Endothelial cell (in vitro differentiated cells): Measurements from ENCODE around the gene TECRL. TPM values are rescaled to one million over a fixed set of nuclear protein-coding genes. Genes with fewer than 3 reads are reported as not detected.

Experiments used
- DNase-seq: peaks from one replicate; pipeline ENCODE4 v3.0.0; 2021; ENCODE audit warnings: low spot score
- H3K27ac Mint-ChIP-seq: one replicate; pipeline ENCODE4 v1.8.0; 2021; ENCODE audit warnings: mixed read lengths, inconsistent platforms; ENCODE audit not compliant: unreplicated experiment
- H3K27me3 Mint-ChIP-seq: one replicate; pipeline ENCODE4 v1.8.0; 2021; ENCODE audit warnings: mild to moderate bottlenecking, moderate library complexity, mixed read lengths, inconsistent platforms; ENCODE audit not compliant: unreplicated experiment
- H3K36me3 Mint-ChIP-seq: one replicate; pipeline ENCODE4 v1.8.0; 2021; ENCODE audit warnings: mild to moderate bottlenecking, low read depth, mixed read lengths, inconsistent platforms; ENCODE audit not compliant: unreplicated experiment
- H3K4me1 Mint-ChIP-seq: one replicate; pipeline ENCODE4 v1.8.0; 2021; ENCODE audit warnings: mild to moderate bottlenecking, mixed read lengths, inconsistent platforms; ENCODE audit not compliant: unreplicated experiment
- H3K4me3 Mint-ChIP-seq: one replicate; pipeline ENCODE4 v1.8.0; 2021; ENCODE audit warnings: mild to moderate bottlenecking, mixed read lengths, inconsistent platforms; ENCODE audit not compliant: unreplicated experiment
- H3K9me3 Mint-ChIP-seq: one replicate; pipeline ENCODE4 v1.8.0; 2021; ENCODE audit warnings: mixed read lengths, inconsistent platforms; ENCODE audit not compliant: unreplicated experiment
- total RNA-seq: library from RNA; stranded (reverse); fragmentation: NEBNext Ultra II Directional; extraction: Animal tissue kit (Norgen Biotek cat#: 25700); gene quantifications from one replicate; pipeline ENCODE4 v1.2.1, GENCODE V29; 2021; ENCODE audit not compliant: unreplicated experiment
- TF ChIP-seq, protein P1 (sequence below): fragments of 200-600 bp; sonication (generic); IDR thresholded peaks from one replicate; pipeline ENCODE4 v1.5.0; 2021; ENCODE audit warnings: antibody characterized with exemption; ENCODE audit not compliant: unreplicated experiment

Gene TECRL
- total RNA-seq, 1 donor from 2014 or later = not detected

DNA sequence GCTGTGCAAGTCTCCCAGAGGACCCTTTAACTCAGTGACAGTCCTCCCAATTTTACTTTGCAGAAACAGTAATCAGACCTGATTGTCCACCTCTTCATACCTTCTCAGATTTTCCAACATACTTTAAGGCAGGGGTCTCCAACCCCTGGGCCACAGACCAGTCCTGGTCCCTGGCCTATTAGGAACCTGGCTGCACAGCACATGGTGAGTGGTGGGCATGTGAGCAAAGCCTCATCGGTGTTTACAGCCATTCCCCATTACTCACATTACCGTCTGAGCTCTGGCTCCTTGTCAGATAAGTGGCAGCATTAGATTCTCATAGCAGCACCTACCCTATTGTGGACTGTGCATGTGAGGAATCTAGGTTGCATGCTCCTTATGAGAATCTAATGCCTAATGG lies 74.3 kb downstream of the TECRL start:
- H3K36me3 Mint-ChIP-seq = no peaks in the 10 kb centered on the region
- TF ChIP-seq, protein P1, sequence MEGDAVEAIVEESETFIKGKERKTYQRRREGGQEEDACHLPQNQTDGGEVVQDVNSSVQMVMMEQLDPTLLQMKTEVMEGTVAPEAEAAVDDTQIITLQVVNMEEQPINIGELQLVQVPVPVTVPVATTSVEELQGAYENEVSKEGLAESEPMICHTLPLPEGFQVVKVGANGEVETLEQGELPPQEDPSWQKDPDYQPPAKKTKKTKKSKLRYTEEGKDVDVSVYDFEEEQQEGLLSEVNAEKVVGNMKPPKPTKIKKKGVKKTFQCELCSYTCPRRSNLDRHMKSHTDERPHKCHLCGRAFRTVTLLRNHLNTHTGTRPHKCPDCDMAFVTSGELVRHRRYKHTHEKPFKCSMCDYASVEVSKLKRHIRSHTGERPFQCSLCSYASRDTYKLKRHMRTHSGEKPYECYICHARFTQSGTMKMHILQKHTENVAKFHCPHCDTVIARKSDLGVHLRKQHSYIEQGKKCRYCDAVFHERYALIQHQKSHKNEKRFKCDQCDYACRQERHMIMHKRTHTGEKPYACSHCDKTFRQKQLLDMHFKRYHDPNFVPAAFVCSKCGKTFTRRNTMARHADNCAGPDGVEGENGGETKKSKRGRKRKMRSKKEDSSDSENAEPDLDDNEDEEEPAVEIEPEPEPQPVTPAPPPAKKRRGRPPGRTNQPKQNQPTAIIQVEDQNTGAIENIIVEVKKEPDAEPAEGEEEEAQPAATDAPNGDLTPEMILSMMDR = no peak
- peaks cover 3% of the 10 kb centered on the region for H3K27me3 Mint-ChIP-seq
- no peaks in the 10 kb centered on the region for H3K4me1 Mint-ChIP-seq
- peaks cover 3% of the 10 kb centered on the region for H3K9me3 Mint-ChIP-seq
- DNase-seq = no peak
- no peak overlapping the region for H3K4me3 Mint-ChIP-seq
- H3K27ac Mint-ChIP-seq = no peak overlapping the region

DNA sequence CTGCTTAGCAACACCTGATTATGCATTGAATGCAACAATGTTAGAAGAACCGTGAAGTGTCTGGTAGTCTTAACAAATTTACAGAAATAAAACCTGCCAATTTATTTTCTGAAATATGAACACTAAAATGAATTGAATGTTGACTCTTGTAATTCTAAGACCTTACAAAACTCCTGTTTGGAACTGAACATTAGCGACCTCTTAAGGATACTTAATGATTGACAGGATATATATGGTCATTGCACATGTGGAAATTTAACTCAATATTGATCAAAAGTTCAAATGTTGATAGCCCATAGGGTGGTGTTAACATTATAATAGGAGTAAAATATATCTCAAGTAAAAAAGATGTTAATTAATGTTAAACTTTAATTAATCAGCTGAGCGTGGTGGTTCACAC lies 79.1 kb downstream of the TECRL start:
- Mint-ChIP-seq H3K4me3 (no peak overlapping the region), H3K4me1 (no peaks in the 10 kb centered on the region), H3K9me3 (no peaks in the 10 kb centered on the region), H3K36me3 (no peaks in the 10 kb centered on the region), H3K27me3 (no peaks in the 10 kb centered on the region), H3K27ac (no peak overlapping the region)
- DNase-seq = no peak
- TF ChIP-seq, protein P1 = no peak

DNA sequence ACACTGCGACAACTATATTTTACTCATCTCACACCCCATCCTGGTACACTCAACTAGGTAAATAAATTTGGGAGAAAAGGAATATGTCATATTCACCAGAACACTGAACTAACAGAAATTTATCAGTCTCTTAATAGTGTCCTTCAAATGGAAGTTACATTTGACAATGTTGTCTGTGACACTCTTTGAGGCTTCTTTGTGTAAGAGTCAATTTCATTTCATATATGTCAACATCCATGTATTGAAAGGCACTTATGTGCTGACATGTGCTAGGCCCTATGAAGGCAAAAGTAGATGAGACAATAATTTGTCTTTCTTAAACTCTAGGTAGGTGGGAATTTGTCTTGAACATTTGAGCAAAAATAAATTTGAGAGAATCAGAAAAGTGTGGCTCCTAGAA lies 82.0 kb downstream of the TECRL start:
- Mint-ChIP-seq H3K4me3 (no peak overlapping the region), H3K9me3 (no peaks in the 10 kb centered on the region), H3K27me3 (no peaks in the 10 kb centered on the region), H3K4me1 (no peaks in the 10 kb centered on the region), H3K36me3 (no peaks in the 10 kb centered on the region), H3K27ac (no peak overlapping the region)
- DNase-seq = no peak
- TF ChIP-seq, protein P1 = no peak

DNA sequence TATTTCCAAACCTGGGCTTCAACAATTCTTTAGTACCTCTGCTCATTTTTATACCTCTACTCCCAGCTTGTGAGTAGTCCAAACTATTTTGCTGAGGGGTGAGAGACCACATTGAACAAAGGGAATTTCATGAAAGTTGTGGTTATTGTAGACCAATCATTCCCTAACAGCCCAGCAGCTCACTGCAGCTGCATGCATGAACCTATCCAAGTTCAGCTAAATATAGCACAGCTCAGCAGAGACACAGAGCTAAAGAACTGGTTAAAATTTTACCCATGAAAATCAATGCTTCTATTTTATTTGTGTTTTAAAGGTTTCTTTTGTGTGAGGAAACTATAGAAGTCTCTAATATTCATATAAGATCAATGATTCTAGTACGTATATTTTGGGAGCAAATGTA lies 82.7 kb downstream of the TECRL start:
- DNase-seq = no peak
- no peaks in the 10 kb centered on the region for H3K36me3 Mint-ChIP-seq
- TF ChIP-seq, protein P1 = no peak
- no peak overlapping the region for H3K4me3 Mint-ChIP-seq
- H3K9me3 Mint-ChIP-seq = no peaks in the 10 kb centered on the region
- H3K4me1 Mint-ChIP-seq = no peaks in the 10 kb centered on the region
- H3K27ac Mint-ChIP-seq = no peak overlapping the region
- H3K27me3 Mint-ChIP-seq = no peaks in the 10 kb centered on the region

DNA sequence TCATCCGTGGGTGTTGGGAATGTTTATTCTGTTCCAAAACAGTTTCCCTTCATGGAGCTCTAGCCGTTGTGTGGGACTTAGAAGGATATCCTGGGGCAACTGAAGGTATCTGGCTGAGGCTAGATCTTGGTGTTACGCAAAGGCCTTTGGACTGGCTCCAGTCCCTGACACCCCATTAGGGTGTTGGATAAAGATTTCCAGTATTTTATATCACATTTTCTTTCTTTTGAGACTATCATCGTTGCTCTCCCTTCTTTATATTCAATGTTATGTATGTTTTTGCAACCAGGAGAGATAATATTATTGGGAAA lies 103.0 kb downstream of the TECRL start:
- Mint-ChIP-seq H3K9me3 (no peaks in the 10 kb centered on the region), H3K4me3 (no peak overlapping the region), H3K27ac (no peak overlapping the region), H3K27me3 (no peaks in the 10 kb centered on the region), H3K4me1 (no peaks in the 10 kb centered on the region), H3K36me3 (no peaks in the 10 kb centered on the region)
- no peak for DNase-seq
- TF ChIP-seq, protein P1 = no peak
